KMS-11 (cell line): ENCODE data around the gene TRIM66.

Experiments
- H2AFZ ChIP-seq: fragments of 200-600 bp; sonication (generic); 2 replicates; pipeline ENCODE4 v1.6.1; 2016; ENCODE audit warnings: antibody characterized with exemption, mixed run types, low read depth
- H3K27ac ChIP-seq: fragments of 200-600 bp; sonication (generic); 2 replicates; pipeline ENCODE4 v1.6.1; 2016; ENCODE audit warnings: mild to moderate bottlenecking, mixed run types
- H3K27me3 ChIP-seq: fragments of 200-600 bp; sonication (generic); 2 replicates; pipeline ENCODE4 v1.6.1; 2017; ENCODE audit warnings: mild to moderate bottlenecking, low read depth, mixed run types, moderate library complexity; ENCODE audit not compliant: insufficient read depth
- H3K36me3 ChIP-seq: fragments of 200-600 bp; sonication (generic); 2 replicates; pipeline ENCODE4 v1.6.1; 2017; ENCODE audit warnings: mild to moderate bottlenecking, mixed run types; ENCODE audit not compliant: insufficient read depth
- H3K4me1 ChIP-seq: fragments of 200-600 bp; sonication (generic); 2 replicates; pipeline ENCODE4 v1.6.1; 2016; ENCODE audit warnings: mild to moderate bottlenecking, low read depth, mixed run types; ENCODE audit not compliant: poor library complexity, severe bottlenecking
- H3K4me2 ChIP-seq: fragments of 200-600 bp; sonication (generic); 2 replicates; pipeline ENCODE4 v1.7.0; 2016; ENCODE audit warnings: mild to moderate bottlenecking, mixed run types
- H3K4me3 ChIP-seq: fragments of 200-600 bp; sonication (generic); IDR thresholded peaks from 2 replicates; pipeline ENCODE4 v1.6.1; 2017; ENCODE audit warnings: low read depth, low read length, mixed read lengths; ENCODE audit not compliant: insufficient read depth
- H3K79me2 ChIP-seq: fragments of 200-600 bp; sonication (generic); 2 replicates; pipeline ENCODE4 v1.6.1; 2016; ENCODE audit warnings: low read depth, mixed run types; ENCODE audit not compliant: insufficient read depth
- H3K9ac ChIP-seq: fragments of 200-600 bp; sonication (generic); 2 replicates; pipeline ENCODE4 v1.6.1; 2016; ENCODE audit warnings: mild to moderate bottlenecking, mixed run types
- H4K20me1 ChIP-seq: fragments of 200-600 bp; sonication (generic); 2 replicates; pipeline ENCODE4 v1.6.1; 2016; ENCODE audit warnings: mild to moderate bottlenecking, mixed run types; ENCODE audit not compliant: insufficient read depth
- CTCF ChIP-seq: fragments of 200-600 bp; sonication (generic); conservative IDR thresholded peaks from 2 replicates; pipeline ENCODE4 v1.6.1; 2017; ENCODE audit warnings: low read depth, mild to moderate bottlenecking, antibody characterized with exemption, low read length, moderate library complexity, mixed read lengths

The TRIM66 gene

DNA sequence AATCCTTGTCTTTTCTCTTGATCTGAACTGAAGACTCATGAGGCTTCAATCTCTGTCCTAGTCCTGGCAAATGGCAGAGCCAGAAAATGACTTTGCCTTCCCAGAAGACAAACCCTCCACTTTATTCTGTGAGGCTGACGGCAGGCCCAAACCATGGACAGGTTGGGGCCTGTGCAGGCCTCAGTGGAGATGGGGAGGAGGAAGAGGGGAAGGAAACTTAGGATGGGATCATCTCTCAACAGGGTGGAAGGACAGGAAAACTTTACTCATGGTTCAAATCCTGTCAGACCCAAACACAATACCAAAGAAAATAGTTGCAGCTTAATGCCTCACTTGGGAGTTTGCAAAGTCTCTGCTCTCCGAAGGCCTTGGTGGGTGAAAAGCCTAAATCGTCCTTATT lies 10.0 kb upstream of the TRIM66 start:
- Histone ChIP-seq H3K27ac (no peak overlapping the region), H3K4me1 (peaks cover 40% of the 10 kb centered on the region), H3K36me3 (no peaks in the 10 kb centered on the region), H3K4me3 (no peak overlapping the region), H2AFZ (no peak overlapping the region), H4K20me1 (no peaks in the 10 kb centered on the region), H3K4me2 (no peak overlapping the region), H3K79me2 (no peaks in the 10 kb centered on the region; the same call in 1 of the 2 replicates), H3K9ac (no peak overlapping the region), H3K27me3 (no peaks in the 10 kb centered on the region)
- TF ChIP-seq CTCF = no peak

- Histone ChIP-seq H3K27ac (no peak overlapping the region), H3K36me3 (no peaks in the 10 kb centered on the region), H3K27me3 (no peaks in the 10 kb centered on the region), H3K4me1 (peaks cover 48% of the 10 kb centered on the region), H3K4me3 (no peak overlapping the region), H3K9ac (no peak overlapping the region), H3K4me2 (no peak overlapping the region), H3K79me2 (no peaks in the 10 kb centered on the region; the same call in 1 of the 2 replicates), H2AFZ (no peak overlapping the region), H4K20me1 (no peaks in the 10 kb centered on the region)
- no peak for TF ChIP-seq CTCF
Observed at GRCh38 chr11:8691601-8692000, 9.1 kb upstream of the TRIM66 start.

- Histone ChIP-seq H4K20me1 (no peaks in the 10 kb centered on the region), H3K4me1 (peaks cover 48% of the 10 kb centered on the region), H3K27me3 (no peaks in the 10 kb centered on the region), H3K4me3 (no peak overlapping the region), H3K9ac (no peak overlapping the region), H3K36me3 (no peaks in the 10 kb centered on the region), H2AFZ (no peak overlapping the region), H3K27ac (no peak overlapping the region), H3K79me2 (peaks cover 4% of the 10 kb centered on the region; the same call in 1 of the 2 replicates), H3K4me2 (no peak overlapping the region)
- TF ChIP-seq CTCF = no peak
Observed at GRCh38 chr11:8690374-8691342, 8.2 kb upstream of the TRIM66 start.

DNA sequence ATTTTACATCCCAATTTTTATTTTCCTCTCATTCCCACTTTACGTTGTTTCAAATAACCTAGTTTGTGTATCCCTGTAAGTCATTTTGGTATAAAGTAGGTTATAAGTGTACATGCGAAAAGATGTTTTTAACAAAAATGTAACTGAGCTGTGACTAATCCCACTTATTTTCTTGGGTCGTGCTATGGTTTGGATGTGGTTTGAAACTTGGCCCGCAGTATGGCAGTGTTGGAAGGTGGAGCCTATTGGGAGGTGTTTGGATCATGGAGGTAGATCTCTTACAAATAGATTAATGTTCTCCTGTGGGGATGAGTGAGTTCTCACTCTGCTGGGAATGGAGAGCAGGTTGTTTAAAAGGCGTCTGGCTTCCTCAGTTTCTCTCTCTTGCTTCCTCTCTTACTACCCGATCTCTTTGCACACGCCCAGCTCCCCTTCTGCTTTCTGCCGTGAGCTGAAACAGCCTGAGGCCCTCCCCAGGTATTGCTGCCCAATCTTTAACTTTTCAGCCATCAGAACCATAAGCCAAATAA lies 7.3 kb upstream of the TRIM66 start:
- Histone ChIP-seq H3K36me3 (peaks cover 8% of the 10 kb centered on the region; the same call in 1 of the 2 replicates), H3K9ac (peak overlapping the region; percentile 57; the same call in 1 of the 2 replicates), H3K4me3 (no peak overlapping the region), H4K20me1 (no peaks in the 10 kb centered on the region), H3K4me1 (peaks cover 48% of the 10 kb centered on the region), H3K27me3 (no peaks in the 10 kb centered on the region), H3K4me2 (peak overlapping the region; percentile 70), H3K27ac (no peak overlapping the region; the same call in 1 of the 2 replicates), H3K79me2 (peaks cover 12% of the 10 kb centered on the region), H2AFZ (peak overlapping the region; percentile 43)
- TF ChIP-seq CTCF = no peak
